GM12873 (cell line): ENCODE measurements around the gene ADGRF5.

Experiments used
- TF ChIP-seq, protein P1 (sequence below): IDR thresholded peaks from 2 replicates; pipeline ENCODE4 v1.5.1; 2012; ENCODE audit warnings: low read depth, mild to moderate bottlenecking, moderate library complexity, low read length, control low read depth; ENCODE audit not compliant: insufficient read depth; ENCODE audit errors: missing control alignments

ADGRF5 gene, protein sequence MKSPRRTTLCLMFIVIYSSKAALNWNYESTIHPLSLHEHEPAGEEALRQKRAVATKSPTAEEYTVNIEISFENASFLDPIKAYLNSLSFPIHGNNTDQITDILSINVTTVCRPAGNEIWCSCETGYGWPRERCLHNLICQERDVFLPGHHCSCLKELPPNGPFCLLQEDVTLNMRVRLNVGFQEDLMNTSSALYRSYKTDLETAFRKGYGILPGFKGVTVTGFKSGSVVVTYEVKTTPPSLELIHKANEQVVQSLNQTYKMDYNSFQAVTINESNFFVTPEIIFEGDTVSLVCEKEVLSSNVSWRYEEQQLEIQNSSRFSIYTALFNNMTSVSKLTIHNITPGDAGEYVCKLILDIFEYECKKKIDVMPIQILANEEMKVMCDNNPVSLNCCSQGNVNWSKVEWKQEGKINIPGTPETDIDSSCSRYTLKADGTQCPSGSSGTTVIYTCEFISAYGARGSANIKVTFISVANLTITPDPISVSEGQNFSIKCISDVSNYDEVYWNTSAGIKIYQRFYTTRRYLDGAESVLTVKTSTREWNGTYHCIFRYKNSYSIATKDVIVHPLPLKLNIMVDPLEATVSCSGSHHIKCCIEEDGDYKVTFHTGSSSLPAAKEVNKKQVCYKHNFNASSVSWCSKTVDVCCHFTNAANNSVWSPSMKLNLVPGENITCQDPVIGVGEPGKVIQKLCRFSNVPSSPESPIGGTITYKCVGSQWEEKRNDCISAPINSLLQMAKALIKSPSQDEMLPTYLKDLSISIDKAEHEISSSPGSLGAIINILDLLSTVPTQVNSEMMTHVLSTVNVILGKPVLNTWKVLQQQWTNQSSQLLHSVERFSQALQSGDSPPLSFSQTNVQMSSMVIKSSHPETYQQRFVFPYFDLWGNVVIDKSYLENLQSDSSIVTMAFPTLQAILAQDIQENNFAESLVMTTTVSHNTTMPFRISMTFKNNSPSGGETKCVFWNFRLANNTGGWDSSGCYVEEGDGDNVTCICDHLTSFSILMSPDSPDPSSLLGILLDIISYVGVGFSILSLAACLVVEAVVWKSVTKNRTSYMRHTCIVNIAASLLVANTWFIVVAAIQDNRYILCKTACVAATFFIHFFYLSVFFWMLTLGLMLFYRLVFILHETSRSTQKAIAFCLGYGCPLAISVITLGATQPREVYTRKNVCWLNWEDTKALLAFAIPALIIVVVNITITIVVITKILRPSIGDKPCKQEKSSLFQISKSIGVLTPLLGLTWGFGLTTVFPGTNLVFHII (N-terminal part only)

DNA sequence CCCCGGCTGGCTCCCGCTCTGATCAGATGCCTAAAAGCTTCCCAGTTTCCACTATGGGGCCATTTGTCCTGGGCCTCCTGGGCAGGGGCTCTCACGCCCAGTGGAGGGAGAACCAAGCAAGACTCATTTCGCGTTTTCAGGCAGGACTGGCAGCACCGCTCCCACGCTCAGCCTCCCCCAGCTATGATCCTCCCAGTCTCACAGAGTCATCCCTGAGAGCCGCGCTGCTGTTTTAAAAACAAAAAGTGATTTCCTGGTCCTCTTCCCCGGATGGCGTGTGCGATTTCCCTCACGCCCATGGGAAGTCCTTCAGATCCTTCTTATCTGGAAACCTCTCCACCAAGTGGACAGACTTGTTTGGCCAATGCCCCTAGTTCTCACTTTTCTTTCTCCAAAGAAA lies at the start of gene ADGRF5:
ADGRF5 (minus strand) TSS at position 208 of the 400 bp plus-strand sequence. CDS start 15,176 bp downstream, outside the sequence.
- TF ChIP-seq, protein P1, sequence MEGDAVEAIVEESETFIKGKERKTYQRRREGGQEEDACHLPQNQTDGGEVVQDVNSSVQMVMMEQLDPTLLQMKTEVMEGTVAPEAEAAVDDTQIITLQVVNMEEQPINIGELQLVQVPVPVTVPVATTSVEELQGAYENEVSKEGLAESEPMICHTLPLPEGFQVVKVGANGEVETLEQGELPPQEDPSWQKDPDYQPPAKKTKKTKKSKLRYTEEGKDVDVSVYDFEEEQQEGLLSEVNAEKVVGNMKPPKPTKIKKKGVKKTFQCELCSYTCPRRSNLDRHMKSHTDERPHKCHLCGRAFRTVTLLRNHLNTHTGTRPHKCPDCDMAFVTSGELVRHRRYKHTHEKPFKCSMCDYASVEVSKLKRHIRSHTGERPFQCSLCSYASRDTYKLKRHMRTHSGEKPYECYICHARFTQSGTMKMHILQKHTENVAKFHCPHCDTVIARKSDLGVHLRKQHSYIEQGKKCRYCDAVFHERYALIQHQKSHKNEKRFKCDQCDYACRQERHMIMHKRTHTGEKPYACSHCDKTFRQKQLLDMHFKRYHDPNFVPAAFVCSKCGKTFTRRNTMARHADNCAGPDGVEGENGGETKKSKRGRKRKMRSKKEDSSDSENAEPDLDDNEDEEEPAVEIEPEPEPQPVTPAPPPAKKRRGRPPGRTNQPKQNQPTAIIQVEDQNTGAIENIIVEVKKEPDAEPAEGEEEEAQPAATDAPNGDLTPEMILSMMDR = no peak

- TF ChIP-seq, protein P1 = no peak
These were observed 47.5 kb upstream of the ADGRF5 start for GRCh38 chr6:46969206-46969605.

DNA sequence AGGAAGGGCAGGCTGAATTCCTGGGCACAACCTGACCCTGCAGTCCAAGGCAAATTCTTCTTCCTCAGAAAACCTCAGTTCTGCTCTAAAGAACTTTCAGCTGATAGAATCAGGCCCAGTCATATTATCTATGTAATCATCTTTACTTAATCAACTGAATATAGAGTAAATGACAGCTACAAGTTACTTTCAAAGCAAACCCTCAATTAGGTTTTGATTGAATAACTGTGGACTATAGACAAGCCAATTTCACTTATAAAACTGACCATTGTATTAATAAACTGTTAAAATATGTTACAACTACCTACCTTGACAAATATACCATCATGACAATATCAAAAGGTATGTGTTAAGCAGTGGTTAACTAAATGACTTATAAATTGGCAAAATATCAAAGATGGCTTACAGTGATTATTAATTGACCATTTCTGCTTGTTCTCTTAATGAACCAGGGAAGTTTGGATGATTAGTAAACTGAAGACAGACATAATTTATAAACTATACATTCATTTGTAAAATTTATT lies 46.1 kb upstream of the ADGRF5 start:
- TF ChIP-seq, protein P1 = no peak

DNA sequence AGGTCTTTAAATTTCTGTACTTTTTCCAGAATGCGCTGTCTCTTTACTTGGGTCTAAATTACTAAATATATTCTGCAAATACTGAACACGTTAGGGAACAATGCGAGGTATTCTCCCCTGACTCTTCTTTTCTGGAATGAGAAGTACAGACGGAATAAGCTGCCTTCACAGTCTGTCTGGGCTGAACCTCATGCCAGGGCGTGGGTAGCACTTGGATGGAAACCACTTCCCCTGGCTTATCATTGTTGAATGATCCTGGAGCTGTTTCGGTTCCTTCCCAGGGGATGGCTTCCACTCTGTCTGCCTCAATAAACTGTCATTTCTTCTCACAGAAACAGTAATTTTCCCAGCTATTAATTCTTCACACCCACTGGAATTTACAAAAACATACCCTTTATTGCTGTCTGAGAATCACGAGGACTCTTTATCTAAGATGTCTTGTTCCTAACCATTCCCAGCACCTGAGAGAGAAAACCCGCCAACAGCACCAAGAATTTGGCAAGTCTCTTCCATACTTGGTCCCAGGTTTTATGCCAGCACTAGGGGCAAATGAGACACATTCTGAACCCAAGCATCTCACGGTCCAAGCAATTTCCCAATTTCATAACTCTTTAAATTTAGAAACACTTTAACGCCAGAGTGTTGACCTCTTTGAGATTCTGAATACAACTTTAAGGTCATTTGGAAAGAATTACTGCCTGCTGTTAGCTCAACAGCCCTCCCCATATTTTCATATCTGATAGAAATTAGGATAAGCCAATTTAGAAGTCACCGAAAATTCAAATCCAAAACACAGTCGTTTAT lies 43.2 kb upstream of the ADGRF5 start:
- TF ChIP-seq, protein P1 = no peak

- TF ChIP-seq, protein P1 = no peak
These were observed 41.9 kb upstream of the ADGRF5 start for GRCh38 chr6:46963626-46964025.

DNA sequence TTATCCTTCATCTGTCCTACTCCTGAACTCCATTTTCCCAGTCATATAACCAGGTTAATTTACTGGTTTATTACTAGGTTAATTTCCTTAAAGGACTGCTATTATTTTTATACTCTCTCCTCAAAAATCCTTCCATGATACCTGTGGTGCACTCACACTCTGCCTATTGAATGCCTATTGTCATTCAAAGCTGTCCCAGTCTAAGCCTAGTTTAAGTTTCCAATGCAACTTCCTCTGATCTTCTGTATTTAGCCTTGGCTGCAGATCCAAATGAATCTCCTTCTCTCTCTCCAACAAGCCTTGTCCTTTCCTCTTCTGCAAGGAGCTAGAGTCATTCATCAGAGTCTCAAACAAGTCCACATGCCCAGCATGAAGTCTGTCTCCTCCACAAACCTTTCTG lies 41.3 kb upstream of the ADGRF5 start:
- TF ChIP-seq, protein P1 = no peak
